H9 (cell line): ENCODE results near the gene DNAJC18. TPM values are rescaled to one million over a fixed set of nuclear protein-coding genes. Genes with fewer than 3 reads are reported as not detected.

Source experiments
- DNase-seq: peaks from one replicate; pipeline ENCODE4 v3.0.0-alpha.2; 2017
- H2AFZ ChIP-seq: one replicate; pipeline ENCODE4 v1.6.1; 2013; ENCODE audit warnings: mild to moderate bottlenecking, low read length, control low read depth, moderate library complexity
- H2AK5ac ChIP-seq: 2 replicates; pipeline ENCODE4 v1.6.1; 2013; ENCODE audit warnings: low read length, control low read depth, mixed read lengths; ENCODE audit not compliant: insufficient read length
- H2BK120ac ChIP-seq: one replicate; pipeline ENCODE4 v1.6.1; 2013; ENCODE audit warnings: low read depth, mild to moderate bottlenecking, low read length, control low read depth, inconsistent platforms; ENCODE audit not compliant: poor library complexity, severe bottlenecking
- H2BK12ac ChIP-seq: 2 replicates; pipeline ENCODE4 v1.6.1; 2013; ENCODE audit warnings: low read length, control low read depth, mixed read lengths, low read depth; ENCODE audit not compliant: insufficient read length
- H2BK15ac ChIP-seq: 2 replicates; pipeline ENCODE4 v1.6.1; 2013; ENCODE audit warnings: low read depth, low read length, control low read depth
- H2BK20ac ChIP-seq: one replicate; pipeline ENCODE4 v1.6.1; 2013; ENCODE audit warnings: low read depth, mild to moderate bottlenecking, low read length, control low read depth, inconsistent platforms; ENCODE audit not compliant: poor library complexity, severe bottlenecking
- H2BK5ac ChIP-seq: 2 replicates; pipeline ENCODE4 v1.6.1; 2013; ENCODE audit warnings: low read length, control low read depth, mixed read lengths; ENCODE audit not compliant: insufficient read length
- H3K14ac ChIP-seq: 2 replicates; pipeline ENCODE4 v1.6.1; 2013; ENCODE audit warnings: low read length, control low read depth; ENCODE audit not compliant: insufficient read depth
- H3K18ac ChIP-seq: 2 replicates; pipeline ENCODE4 v1.6.1; 2013; ENCODE audit warnings: low read depth, mild to moderate bottlenecking, mixed read lengths, low read length, control low read depth; ENCODE audit not compliant: insufficient read length
- H3K23ac ChIP-seq: 2 replicates; pipeline ENCODE4 v1.6.1; 2013; ENCODE audit warnings: low read length, control low read depth, mixed read lengths, low read depth; ENCODE audit not compliant: insufficient read length
- H3K23me2 ChIP-seq: 2 replicates; pipeline ENCODE4 v1.6.1; 2013; ENCODE audit warnings: low read depth, mild to moderate bottlenecking, mixed read lengths, low read length, control low read depth; ENCODE audit not compliant: insufficient read length, poor library complexity, severe bottlenecking
- H3K27ac ChIP-seq: 2 replicates; pipeline ENCODE4 v1.5.1; 2013; ENCODE audit warnings: low read length, control low read depth, mixed read lengths, low read depth; ENCODE audit not compliant: insufficient read length
- H3K27me3 ChIP-seq: 2 replicates; pipeline ENCODE4 v1.6.1; 2013; ENCODE audit warnings: low read length, control low read depth, inconsistent platforms; ENCODE audit not compliant: insufficient read depth
- H3K4ac ChIP-seq: 2 replicates; pipeline ENCODE4 v1.6.1; 2013; ENCODE audit warnings: low read depth, mild to moderate bottlenecking, control low read depth, inconsistent platforms, low read length, moderate library complexity
- H3K4me1 ChIP-seq: 2 replicates; pipeline ENCODE4 v1.6.1; 2013; ENCODE audit warnings: low read length, control low read depth, inconsistent platforms; ENCODE audit not compliant: insufficient read depth
- H3K4me2 ChIP-seq: 2 replicates; pipeline ENCODE4 v1.6.1; 2013; ENCODE audit warnings: low read length, control low read depth, mixed read lengths; ENCODE audit not compliant: insufficient read length, insufficient read depth
- H3K56ac ChIP-seq: 2 replicates; pipeline ENCODE4 v1.6.1; 2013; ENCODE audit warnings: low read depth, mild to moderate bottlenecking, mixed read lengths, low read length, control low read depth; ENCODE audit not compliant: insufficient read length
- H3K79me1 ChIP-seq: 2 replicates; pipeline ENCODE4 v1.6.1; 2013; ENCODE audit warnings: low read depth, mild to moderate bottlenecking, moderate library complexity, low read length, control low read depth, inconsistent platforms; ENCODE audit not compliant: insufficient read depth, poor library complexity, severe bottlenecking
- H3K79me2 ChIP-seq: 2 replicates; pipeline ENCODE4 v1.6.1; 2013; ENCODE audit warnings: low read length, control low read depth, inconsistent platforms; ENCODE audit not compliant: insufficient read depth
- H3K9ac ChIP-seq: 2 replicates; pipeline ENCODE4 v1.6.1; 2013; ENCODE audit warnings: low read length, control low read depth, mixed read lengths; ENCODE audit not compliant: insufficient read length; ENCODE audit errors: extremely low read depth
- H3K9me3 ChIP-seq: one replicate; pipeline ENCODE4 v1.6.1; 2013; ENCODE audit warnings: low read depth, low read length, inconsistent platforms; ENCODE audit not compliant: control insufficient read depth
- H3T11ph ChIP-seq: one replicate; pipeline ENCODE4 v1.6.1; 2013; ENCODE audit warnings: mild to moderate bottlenecking, low read length, control low read depth, inconsistent platforms
- H4K20me1 ChIP-seq: one replicate; pipeline ENCODE4 v1.6.1; 2013; ENCODE audit not compliant: control insufficient read depth, insufficient read length, insufficient read depth
- H4K5ac ChIP-seq: 2 replicates; pipeline ENCODE4 v1.6.1; 2013; ENCODE audit warnings: low read depth, mild to moderate bottlenecking, mixed read lengths, low read length, control low read depth; ENCODE audit not compliant: insufficient read length
- H4K8ac ChIP-seq: replicated peaks from 2 replicates; pipeline ENCODE4 v1.6.1; 2013; ENCODE audit warnings: low read length, control low read depth, mixed read lengths, low read depth; ENCODE audit not compliant: insufficient read length
- H4K91ac ChIP-seq: 2 replicates; pipeline ENCODE4 v1.6.1; 2013; ENCODE audit warnings: low read depth, mild to moderate bottlenecking, moderate library complexity, mixed read lengths, low read length, control low read depth; ENCODE audit not compliant: insufficient read length
- H3K27ac Mint-ChIP-seq, 3 experiments: 2 replicates in 2 of 3; 3 replicates in 1 of 3; pipeline ENCODE4 v1.8.0; 2020 to 2021; ENCODE audit warnings: mixed read lengths in 3 of 3, mild to moderate bottlenecking in 1 of 3, moderate library complexity in 1 of 3
- H3K27me3 Mint-ChIP-seq: 2 replicates; pipeline ENCODE4 v1.8.0; 2021; ENCODE audit warnings: low read depth, mild to moderate bottlenecking, moderate library complexity, mixed read lengths
- H3K36me3 Mint-ChIP-seq, 3 experiments: 2 replicates in 2 of 3; 3 replicates in 1 of 3; pipeline ENCODE4 v1.8.0; 2020 to 2021; ENCODE audit warnings: low read depth in 3 of 3, mixed read lengths in 3 of 3; ENCODE audit not compliant: insufficient read depth in 1 of 3
- H3K4me1 Mint-ChIP-seq, 2 experiments: 2 replicates each; pipeline ENCODE4 v1.8.0; 2020; ENCODE audit warnings: mixed read lengths in 2 of 2
- H3K4me3 Mint-ChIP-seq, 2 experiments: 2 replicates in 1 of 2; 3 replicates in 1 of 2; pipeline ENCODE4 v1.8.0; 2020 to 2021; ENCODE audit warnings: mild to moderate bottlenecking in 2 of 2, mixed read lengths in 2 of 2, moderate library complexity in 1 of 2
- H3K9me3 Mint-ChIP-seq, 2 experiments: 2 replicates in 1 of 2; 3 replicates in 1 of 2; pipeline ENCODE4 v1.8.0; 2020; ENCODE audit warnings: mild to moderate bottlenecking in 2 of 2, mixed read lengths in 2 of 2, moderate library complexity in 1 of 2
- WGBS: extraction: QIAGEN DNeasy Blood & Tissue Kit; methylation state at CpG from one replicate; pipeline ENCODE4 v1.1.7; 2013; ENCODE audit warnings: missing lambda C conversion rate, low lambda C conversion rate, mixed read lengths; ENCODE audit not compliant: insufficient read length; ENCODE audit errors: extremely low coverage; 5-methylcytosine and 5-hydroxymethylcytosine counted together
- total RNA-seq: library from RNA; stranded (reverse); gene quantifications from 2 replicates; pipeline ENCODE4 v1.2.1, GENCODE V29; 2021
- TF ChIP-seq, protein P1 (sequence below): fragments of 200-600 bp; sonication (generic); conservative IDR thresholded peaks from 3 replicates; pipeline ENCODE4 v1.8.0; 2021; ENCODE audit warnings: antibody characterized with exemption, mild to moderate bottlenecking

The DNAJC18 gene
- total RNA-seq, 1 experiment from 2014 or later: 26.5 TPM

GRCh38 chr5:139438707-139439012, 665 bp downstream of the DNAJC18 start:
- H2AFZ ChIP-seq: no peak overlapping the region
- no peak overlapping the region for H3K27ac ChIP-seq
- no peak overlapping the region for H2BK15ac ChIP-seq
- peak overlapping the region; percentile 95 to 96 for H3K4me3 Mint-ChIP-seq
- peaks cover 3% of the 10 kb centered on the region for H3K27me3 Mint-ChIP-seq
- H4K91ac ChIP-seq: no peak overlapping the region
- H3K4me1 Mint-ChIP-seq: peaks cover 20% of the 10 kb centered on the region in 2 experiments
- 0 out of 2 replicates have a peak, but pooled peaks cover 2% of the 10 kb centered on the region for H3K79me2 ChIP-seq
- H3K27me3 ChIP-seq: no peaks in the 10 kb centered on the region
- no CpG with 5 or more reads among the region's 8 CpGs for WGBS
- H3K14ac ChIP-seq: no peak overlapping the region
- H3K18ac ChIP-seq: no peak overlapping the region
- H2BK20ac ChIP-seq: no peak overlapping the region
- H3K36me3 Mint-ChIP-seq: peaks cover 5 to 27% (median 13%) of the 10 kb centered on the region in 3 experiments; a peak in 6 of 7 replicates
- no peak overlapping the region for H3K4ac ChIP-seq
- no peak overlapping the region for H2BK5ac ChIP-seq
- peak overlapping the region; percentile 89 for H3K4me2 ChIP-seq
- peak overlapping the region; percentile 39 for H3K9ac ChIP-seq
- no peak overlapping the region for H3K23ac ChIP-seq
- peaks cover 2% of the 10 kb centered on the region; the same call in 1 of the 2 replicates for H3K4me1 ChIP-seq
- H3K23me2 ChIP-seq: peaks cover 5% of the 10 kb centered on the region
- TF ChIP-seq, protein P1, sequence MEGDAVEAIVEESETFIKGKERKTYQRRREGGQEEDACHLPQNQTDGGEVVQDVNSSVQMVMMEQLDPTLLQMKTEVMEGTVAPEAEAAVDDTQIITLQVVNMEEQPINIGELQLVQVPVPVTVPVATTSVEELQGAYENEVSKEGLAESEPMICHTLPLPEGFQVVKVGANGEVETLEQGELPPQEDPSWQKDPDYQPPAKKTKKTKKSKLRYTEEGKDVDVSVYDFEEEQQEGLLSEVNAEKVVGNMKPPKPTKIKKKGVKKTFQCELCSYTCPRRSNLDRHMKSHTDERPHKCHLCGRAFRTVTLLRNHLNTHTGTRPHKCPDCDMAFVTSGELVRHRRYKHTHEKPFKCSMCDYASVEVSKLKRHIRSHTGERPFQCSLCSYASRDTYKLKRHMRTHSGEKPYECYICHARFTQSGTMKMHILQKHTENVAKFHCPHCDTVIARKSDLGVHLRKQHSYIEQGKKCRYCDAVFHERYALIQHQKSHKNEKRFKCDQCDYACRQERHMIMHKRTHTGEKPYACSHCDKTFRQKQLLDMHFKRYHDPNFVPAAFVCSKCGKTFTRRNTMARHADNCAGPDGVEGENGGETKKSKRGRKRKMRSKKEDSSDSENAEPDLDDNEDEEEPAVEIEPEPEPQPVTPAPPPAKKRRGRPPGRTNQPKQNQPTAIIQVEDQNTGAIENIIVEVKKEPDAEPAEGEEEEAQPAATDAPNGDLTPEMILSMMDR: no peak
- no peak overlapping the region for H3T11ph ChIP-seq
- peak overlapping the region in 2 of 3 experiments; percentile 35 to 55; a peak in 2 of 7 replicates for H3K27ac Mint-ChIP-seq
- H2BK120ac ChIP-seq: no peak overlapping the region
- H3K9me3 Mint-ChIP-seq: no peaks in the 10 kb centered on the region
- no peaks in the 10 kb centered on the region for H4K20me1 ChIP-seq
- H3K9me3 ChIP-seq: no peaks in the 10 kb centered on the region
- H2BK12ac ChIP-seq: no peak overlapping the region
- DNase-seq: no peak
- no peak overlapping the region for H4K8ac ChIP-seq
- no peaks in the 10 kb centered on the region for H3K79me1 ChIP-seq
- no peak overlapping the region for H3K56ac ChIP-seq
- H2AK5ac ChIP-seq: no peak overlapping the region
- no peak overlapping the region for H4K5ac ChIP-seq
